Measurements from ENCODE around the gene CLSTN2.

DNA sequence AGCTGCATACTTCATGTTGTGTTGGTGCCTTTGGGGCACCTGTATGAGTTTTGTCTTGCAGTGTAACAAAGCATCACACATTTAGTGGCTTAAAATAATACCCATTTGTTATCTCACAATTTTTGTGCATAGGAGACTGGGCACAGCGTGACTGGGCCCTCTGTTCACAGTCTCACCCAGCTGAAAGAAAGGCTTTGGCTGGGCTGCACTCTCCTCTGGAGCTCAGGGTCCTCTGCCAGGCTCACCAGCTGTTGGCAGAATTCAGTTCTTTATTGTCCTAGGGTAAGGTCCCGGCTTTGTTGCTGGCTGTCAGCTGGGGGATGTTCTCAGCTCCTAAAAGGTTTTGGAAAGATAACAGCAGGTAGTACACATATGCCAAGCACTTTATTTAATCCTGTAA lies 263.3 kb downstream of the CLSTN2 start:
- TF ChIP-seq, protein P1, sequence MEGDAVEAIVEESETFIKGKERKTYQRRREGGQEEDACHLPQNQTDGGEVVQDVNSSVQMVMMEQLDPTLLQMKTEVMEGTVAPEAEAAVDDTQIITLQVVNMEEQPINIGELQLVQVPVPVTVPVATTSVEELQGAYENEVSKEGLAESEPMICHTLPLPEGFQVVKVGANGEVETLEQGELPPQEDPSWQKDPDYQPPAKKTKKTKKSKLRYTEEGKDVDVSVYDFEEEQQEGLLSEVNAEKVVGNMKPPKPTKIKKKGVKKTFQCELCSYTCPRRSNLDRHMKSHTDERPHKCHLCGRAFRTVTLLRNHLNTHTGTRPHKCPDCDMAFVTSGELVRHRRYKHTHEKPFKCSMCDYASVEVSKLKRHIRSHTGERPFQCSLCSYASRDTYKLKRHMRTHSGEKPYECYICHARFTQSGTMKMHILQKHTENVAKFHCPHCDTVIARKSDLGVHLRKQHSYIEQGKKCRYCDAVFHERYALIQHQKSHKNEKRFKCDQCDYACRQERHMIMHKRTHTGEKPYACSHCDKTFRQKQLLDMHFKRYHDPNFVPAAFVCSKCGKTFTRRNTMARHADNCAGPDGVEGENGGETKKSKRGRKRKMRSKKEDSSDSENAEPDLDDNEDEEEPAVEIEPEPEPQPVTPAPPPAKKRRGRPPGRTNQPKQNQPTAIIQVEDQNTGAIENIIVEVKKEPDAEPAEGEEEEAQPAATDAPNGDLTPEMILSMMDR (IDR thresholded peaks at IDR 0.05) = no peak
- TF ChIP-seq POLR2A (IDR thresholded peaks at IDR 0.05) = no peak
